Heart left ventricle (tissue), 13 donors: Measurements from ENCODE around the gene PIK3CA.
A peak's percentile ranks its signal among the peaks of the same experiment; 100 is the strongest.

ENCODE experiments used
- CTCF ChIP-seq, 12 donors: fragments of 200-600 bp; sonication (generic) in 4 of 12; IDR thresholded peaks; one replicate each; pipeline versions ENCODE4 v1.5.0 to v1.8.0; 2018 to 2022; ENCODE audit warnings: antibody characterized with exemption in 12 of 12, mild to moderate bottlenecking in 5 of 12
- POLR2A ChIP-seq, 2 donors: fragments of 450-650 bp; IDR thresholded peaks; one replicate each; pipeline ENCODE4 v1.6.1; 2017; ENCODE audit warnings: antibody characterized with exemption in 2 of 2, mild to moderate bottlenecking in 2 of 2, moderate library complexity in 2 of 2
- donor health status: ischemic (EF 13 %, LVEDD 7.1; RV severe dilation, severe dysfunction).
- donor health status: DM: no; HTN: yes; CAD: no.
- donor health status: DM: no; HTN: no; CAD: no.
- donor health status: ischemic (EF 25% LVEDD 6.9; RV normal size, moderate dysfunction).
- donor health status: ischemic (EF 25% LVEDD 5.7; RV mildly dilated, moderate dysfunction).
- donor health status: ischemic (EF 35%, LVEDD 5.7; RV mildly dilated, moderate dysfunction).
- donor health status: nonischemic (EF 11% LVEDD 7.7; RV severe dilation, severe dysfunction).
- donor health status: DM: yes; HTN: yes; CAD: no.
- donor health status: PGD.
- donor health status: ischemic (EF 29% LVEDD 5.4; RV normal size, mild dysfunction).
- donor health status: nonischemic (EF 23%, LVEDD 6.1; RV moderate dilation, normal function).

- TF ChIP-seq CTCF (IDR thresholded peaks at IDR 0.05) (no peak), POLR2A (IDR thresholded peaks at IDR 0.05) (peak in 1 of 2 donors; percentile 30)
These were observed 654 bp downstream of the PIK3CA start for GRCh38 chr3:179148616-179149405.
